ENCODE results near the gene GTPBP3. TPM values are rescaled to one million over a fixed set of nuclear protein-coding genes. Genes with fewer than 3 reads are reported as not detected.

GTPBP3 gene
- total RNA-seq, 1 experiment from 2014 or later, result 62.9 TPM

- Histone ChIP-seq H3K27ac (ENCODE audit: insufficient read length, low read depth, low read length) (no peak within 1 kb of the TSS), H3T11ph (ENCODE audit: low read length) (no peak within 1 kb of the TSS), H2BK120ac (ENCODE audit: low read depth, low read length, poor library complexity, severe bottlenecking) (no peak within 1 kb of the TSS), H2AFZ (ENCODE audit: low read length) (no peak within 1 kb of the TSS), H3K9me3 (ENCODE audit: control insufficient read depth, low read depth, low read length) (no peaks in the 10 kb centered on the region), H3K79me2 (ENCODE audit: insufficient read depth, low read length) (peaks cover 7% of the 10 kb centered on the region; the same call in 1 of the 2 replicates), H3K9ac (ENCODE audit: extremely low read depth, insufficient read length, low read length) (peak within 1 kb of the TSS; percentile 32), H4K20me1 (ENCODE audit: control insufficient read depth, insufficient read depth, insufficient read length) (no peaks in the 10 kb centered on the region), H2AK5ac (ENCODE audit: insufficient read length, low read length) (no peak within 1 kb of the TSS), H3K4me1 (ENCODE audit: insufficient read depth, low read length) (no peaks in the 10 kb centered on the region; the same call in 1 of the 2 replicates), H3K27me3 (ENCODE audit: insufficient read depth, low read length) (no peaks in the 10 kb centered on the region), H2BK5ac (ENCODE audit: insufficient read length, low read length) (no peak within 1 kb of the TSS), H3K23ac (ENCODE audit: insufficient read length, low read depth, low read length) (no peak within 1 kb of the TSS), H4K8ac (replicated peaks; ENCODE audit: insufficient read length, low read depth, low read length) (no peak within 1 kb of the TSS), H3K14ac (ENCODE audit: insufficient read depth, low read length) (no peak within 1 kb of the TSS), H3K23me2 (ENCODE audit: insufficient read length, low read depth, low read length, poor library complexity, severe bottlenecking) (peaks cover 11% of the 10 kb centered on the region), H4K5ac (ENCODE audit: insufficient read length, low read depth, low read length) (no peak within 1 kb of the TSS), H2BK20ac (ENCODE audit: low read depth, low read length, poor library complexity, severe bottlenecking) (no peak within 1 kb of the TSS), H3K18ac (ENCODE audit: insufficient read length, low read depth, low read length) (no peak within 1 kb of the TSS), H2BK15ac (ENCODE audit: low read depth, low read length) (no peak within 1 kb of the TSS), H3K79me1 (ENCODE audit: insufficient read depth, low read depth, low read length, poor library complexity, severe bottlenecking) (peaks cover 6% of the 10 kb centered on the region), H3K4me2 (ENCODE audit: insufficient read depth, insufficient read length, low read length) (peak within 1 kb of the TSS; percentile 73), H4K91ac (ENCODE audit: insufficient read length, low read depth, low read length) (no peak within 1 kb of the TSS), H3K4ac (ENCODE audit: low read depth, low read length) (no peak within 1 kb of the TSS), H2BK12ac (ENCODE audit: insufficient read length, low read depth, low read length) (no peak within 1 kb of the TSS), H3K56ac (ENCODE audit: insufficient read length, low read depth, low read length) (no peak within 1 kb of the TSS)
- peaks cover 9 to 18% (median 17%) of the 10 kb centered on the region in 3 experiments; a peak in 6 of 7 replicates for H3K36me3 Mint-ChIP-seq (ENCODE audit: insufficient read depth in 1 of 3, low read depth in 3 of 3)
- peak; percentile 100 for DNase-seq
- no peaks in the 10 kb centered on the region for H3K9me3 Mint-ChIP-seq
- H3K4me1 Mint-ChIP-seq, result peaks cover 22 to 31% of the 10 kb centered on the region in 2 experiments
- peak within 1 kb of the TSS; percentile 94 to 95 for H3K4me3 Mint-ChIP-seq
- H3K27ac Mint-ChIP-seq, result peak within 1 kb of the TSS; percentile 88 to 98 (median 95); a peak in 6 of 7 replicates
- no CpG with 5 or more reads among the region's 46 CpGs for WGBS (ENCODE audit: extremely low coverage, insufficient read length, low lambda C conversion rate)
- no peak for TF ChIP-seq CTCF (conservative IDR thresholded peaks at IDR 0.05)
- no peaks in the 10 kb centered on the region; the same call in 1 of the 2 replicates for H3K27me3 Mint-ChIP-seq (ENCODE audit: low read depth)
These were observed 28.0 kb upstream of the GTPBP3 start, which contains the start of gene DDA1 for GRCh38 chr19:17309198-17309964. Gene DDA1, plus strand, starts transcription at chr19:17309563. Its CDS starts 92 bp downstream, at chr19:17309655.

Measured in H9 (cell line).